ENCODE data around the gene TEX35. TPM values are rescaled to one million over a fixed set of nuclear protein-coding genes. Genes with fewer than 3 reads are reported as not detected.

TEX35 gene
- total RNA-seq, 1 experiment from 2014 or later: not detected

GRCh38 chr1:178495741-178496409 is 17.0 kb upstream of the TEX35 start:
- Histone ChIP-seq H3K27me3 (ENCODE audit: insufficient read depth, low read length) (no peaks in the 10 kb centered on the region), H3K4me1 (ENCODE audit: control insufficient read depth in 1 of 2, insufficient read depth in 2 of 2, low read length in 2 of 2) (peaks cover 0 to 7% of the 10 kb centered on the region in 2 experiments; a peak in 1 of 4 replicates), H3K79me2 (ENCODE audit: insufficient read depth, low read length) (no peaks in the 10 kb centered on the region), H3K36me3 (ENCODE audit: control insufficient read depth in 1 of 2, insufficient read depth in 2 of 2, low read length in 2 of 2) (no peaks in the 10 kb centered on the region), H3K27ac (ENCODE audit: low read depth, low read length) (no peak overlapping the region), H4K20me1 (ENCODE audit: insufficient read depth) (no peaks in the 10 kb centered on the region), H3K4me3 (replicated peaks in 1 of 2; ENCODE audit: low read depth in 1 of 2, low read length in 2 of 2) (no peak overlapping the region), H3K9me3 (ENCODE audit: control insufficient read depth in 1 of 2, insufficient read depth in 1 of 2, low read depth in 1 of 2, low read length in 2 of 2) (no peaks in the 10 kb centered on the region), H2AFZ (ENCODE audit: low read depth, low read length, poor library complexity, severe bottlenecking) (no peak overlapping the region), H3K4me2 (ENCODE audit: low read length) (no peak overlapping the region), H3K9ac (ENCODE audit: low read length) (no peak overlapping the region), H3K9me2 (ENCODE audit: insufficient read depth) (no peaks in the 10 kb centered on the region)
- ChIA-PET POLR2A (no interaction called here), CTCF (no interaction called here), RAD21 (ENCODE audit: low non-redundant PET in 1 of 2, low total read pairs in 2 of 2, uncharacterized antibody in 2 of 2, unreplicated experiment in 2 of 2) (no interaction called here)
- no peak for TF ChIP-seq EZH2 (IDR thresholded peaks at IDR 0.05)
- TF ChIP-seq ATF3 (IDR thresholded peaks at IDR 0.05): no peak
- TF ChIP-seq TCF7L2 (IDR thresholded peaks at IDR 0.05; ENCODE audit: borderline replicate concordance, extremely low read depth, insufficient read depth, insufficient read length): no peak
- TF ChIP-seq CTCF (IDR thresholded peaks at IDR 0.05 in 2 of 3, conservative IDR thresholded peaks at IDR 0.05 in 1 of 3; ENCODE audit: borderline replicate concordance in 1 of 3, insufficient read depth in 1 of 3, low read depth in 2 of 3, low read length in 2 of 3): no peak
- TF ChIP-seq EZH2phosphoT487 (IDR thresholded peaks at IDR 0.05; ENCODE audit: borderline replicate concordance): no peak
- no peak for TF ChIP-seq CBX3 (IDR thresholded peaks at IDR 0.05; ENCODE audit: low read depth)
- DNase-seq (ENCODE audit: low read depth, low spot score) (no peak), ATAC-seq (no peak)
- intact Hi-C loops (cut with micrococcal nuclease): no loop called here
- BruUV-seq (replicated peaks): no TSS peak
